Central memory CD8-positive, alpha-beta T cell (primary cell): ENCODE measurements around the gene DNMT3A.
A peak's percentile ranks its signal among the peaks of the same experiment; 100 is the strongest.

Experiments used
- ATAC-seq: fragments of 150-1000 bp; cut with Tn5 transposase; replicated peaks from 2 replicates; pipeline ENCODE4 v1.10.0; 2022; ENCODE audit warnings: mild to moderate bottlenecking, moderate FRiP score, moderate number of reproducible peaks; ENCODE audit not compliant: poor library complexity, severe bottlenecking; ENCODE audit errors: extremely low read depth
- DNase-seq, 2 donors: peaks; one replicate each; pipeline ENCODE4 v3.0.0; 2021; ENCODE audit warnings: low spot score in 2 of 2
- H3K27ac Mint-ChIP-seq: one replicate; pipeline ENCODE4 v1.8.0; 2022; ENCODE audit warnings: low read depth, mild to moderate bottlenecking, moderate library complexity, mixed read lengths
- H3K27me3 Mint-ChIP-seq: one replicate; pipeline ENCODE4 v1.8.0; 2022; ENCODE audit warnings: mixed read lengths
- H3K36me3 Mint-ChIP-seq: one replicate; pipeline ENCODE4 v1.8.0; 2022; ENCODE audit warnings: mild to moderate bottlenecking, moderate library complexity, mixed read lengths; ENCODE audit not compliant: insufficient read depth
- H3K4me1 Mint-ChIP-seq: one replicate; pipeline ENCODE4 v1.8.0; 2022; ENCODE audit warnings: mixed read lengths
- H3K4me3 Mint-ChIP-seq: one replicate; pipeline ENCODE4 v1.8.0; 2022; ENCODE audit warnings: mild to moderate bottlenecking, moderate library complexity, mixed read lengths
- H3K9me3 Mint-ChIP-seq: one replicate; pipeline ENCODE4 v1.8.0; 2022; ENCODE audit warnings: mixed read lengths

DNMT3A gene

DNA sequence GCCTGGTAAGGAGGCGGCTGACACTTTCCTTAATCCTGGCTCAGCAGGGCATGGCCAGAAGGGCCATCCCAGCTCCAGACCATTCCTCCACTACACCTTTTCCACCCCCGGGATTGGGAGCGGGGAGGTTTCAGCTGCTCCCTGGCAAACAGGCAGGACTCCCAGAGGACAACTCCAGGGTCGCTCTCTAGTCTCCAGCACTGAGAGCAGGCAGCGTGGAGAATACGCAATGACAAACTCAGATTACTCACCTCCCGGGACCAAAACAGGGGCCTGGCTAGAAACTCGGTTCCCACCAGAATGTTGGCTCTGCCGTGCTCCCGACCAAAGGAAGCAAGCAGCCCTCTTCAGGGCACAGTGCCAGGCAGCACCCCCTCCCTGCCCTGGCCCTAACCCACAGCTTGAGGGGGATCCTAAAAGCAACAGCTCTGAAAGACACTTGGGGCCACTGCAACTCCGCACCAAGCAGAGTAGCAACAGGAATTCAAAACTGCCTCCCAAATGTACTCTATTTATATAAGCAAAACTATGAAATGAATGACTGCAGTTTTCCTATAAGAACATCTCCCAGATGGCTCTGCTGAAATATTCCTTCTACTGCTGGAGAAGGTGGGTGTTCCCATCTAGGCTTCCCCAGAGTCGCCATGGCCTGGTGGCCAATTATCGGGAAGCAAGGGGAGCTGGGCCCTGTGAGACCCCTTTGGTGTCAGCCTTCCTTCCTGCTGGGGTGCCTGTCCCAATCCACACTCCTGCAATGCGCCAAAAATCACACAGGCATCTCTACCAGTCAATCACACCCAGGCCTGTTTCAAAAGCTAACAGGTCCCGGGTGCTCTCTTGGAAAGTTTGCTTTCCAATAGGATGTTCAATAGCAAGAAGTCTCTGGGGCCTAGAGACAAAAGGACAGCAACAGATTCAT, 112.2 kb downstream of the DNMT3A start:
- Mint-ChIP-seq H3K9me3 (no peaks in the 10 kb centered on the region), H3K4me3 (no peak overlapping the region), H3K27me3 (no peaks in the 10 kb centered on the region), H3K4me1 (no peaks in the 10 kb centered on the region), H3K36me3 (peaks cover 14% of the 10 kb centered on the region), H3K27ac (peak overlapping the region; percentile 50)
- ATAC-seq (no peak), DNase-seq (no peak)

- no peaks in the 10 kb centered on the region for H3K27me3 Mint-ChIP-seq
- peaks cover 8% of the 10 kb centered on the region for H3K36me3 Mint-ChIP-seq
- DNase-seq = no peak
Measured at GRCh38 chr2:25228848-25229278, 112.9 kb downstream of the DNMT3A start.

GRCh38 chr2:25227576-25227975, 114.1 kb downstream of the DNMT3A start:
- Mint-ChIP-seq H3K27ac (no peak overlapping the region), H3K36me3 (peaks cover 7% of the 10 kb centered on the region), H3K9me3 (no peaks in the 10 kb centered on the region), H3K4me3 (no peak overlapping the region), H3K4me1 (no peaks in the 10 kb centered on the region), H3K27me3 (no peaks in the 10 kb centered on the region)
- no peak for DNase-seq
- ATAC-seq = no peak

More at GRCh38 chr2:25228848-25229278, 112.9 kb downstream of the DNMT3A start:
- peak overlapping the region; percentile 50 for H3K27ac Mint-ChIP-seq
- no peaks in the 10 kb centered on the region for H3K4me1 Mint-ChIP-seq
- H3K4me3 Mint-ChIP-seq = no peak overlapping the region
- peak; percentile 28 for ATAC-seq
- H3K9me3 Mint-ChIP-seq = no peaks in the 10 kb centered on the region

GRCh38 chr2:25226827-25227226, 114.9 kb downstream of the DNMT3A start:
- no peak overlapping the region for H3K27ac Mint-ChIP-seq
- H3K27me3 Mint-ChIP-seq = no peaks in the 10 kb centered on the region
- DNase-seq (no peak), ATAC-seq (no peak)
- no peak overlapping the region for H3K4me3 Mint-ChIP-seq
- H3K4me1 Mint-ChIP-seq = no peaks in the 10 kb centered on the region
- no peaks in the 10 kb centered on the region for H3K9me3 Mint-ChIP-seq
- peaks cover 3% of the 10 kb centered on the region for H3K36me3 Mint-ChIP-seq

DNA sequence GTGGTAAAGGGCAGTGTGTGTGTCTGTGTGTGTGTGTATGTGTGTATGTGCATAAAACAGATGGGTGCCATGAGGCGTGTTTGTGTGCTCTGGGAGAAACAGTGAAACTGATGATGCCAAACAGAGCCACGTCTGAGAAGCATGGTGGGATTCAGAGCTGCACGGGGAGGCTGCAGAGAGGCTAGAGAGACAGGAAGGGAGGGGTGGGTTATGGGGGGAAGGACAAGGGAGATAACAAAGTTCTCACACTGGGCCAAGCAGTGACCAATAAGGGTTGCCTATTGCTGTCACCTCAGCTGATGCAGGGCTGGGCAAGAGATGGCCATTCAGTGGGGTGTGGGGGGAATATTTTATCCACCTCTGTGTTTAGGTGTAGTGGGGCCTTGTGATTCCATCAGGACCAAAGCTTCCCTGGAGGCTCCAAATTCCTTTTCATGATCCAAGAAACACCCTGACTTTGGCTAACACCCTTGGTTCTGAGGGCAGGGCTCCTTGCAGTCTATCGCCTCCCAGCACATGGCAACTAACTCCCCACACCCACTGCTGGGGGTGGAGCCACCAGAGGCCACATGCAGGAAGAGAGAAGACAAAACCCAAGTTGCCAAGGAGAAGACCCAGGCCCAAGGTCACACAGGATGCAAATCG, 119.1 kb downstream of the DNMT3A start:
- H3K9me3 Mint-ChIP-seq = no peaks in the 10 kb centered on the region
- H3K36me3 Mint-ChIP-seq = peaks cover 2% of the 10 kb centered on the region
- H3K4me3 Mint-ChIP-seq = no peak overlapping the region
- no peaks in the 10 kb centered on the region for H3K27me3 Mint-ChIP-seq
- H3K27ac Mint-ChIP-seq = no peak overlapping the region
- no peaks in the 10 kb centered on the region for H3K4me1 Mint-ChIP-seq
- ATAC-seq (no peak), DNase-seq (no peak)

- Mint-ChIP-seq H3K9me3 (no peaks in the 10 kb centered on the region), H3K27me3 (no peaks in the 10 kb centered on the region), H3K36me3 (peaks cover 3% of the 10 kb centered on the region), H3K4me3 (no peak overlapping the region), H3K4me1 (no peaks in the 10 kb centered on the region), H3K27ac (no peak overlapping the region)
- ATAC-seq = no peak
- DNase-seq = no peak
Measured at GRCh38 chr2:25221579-25221978, 120.1 kb downstream of the DNMT3A start.

- ATAC-seq (no peak), DNase-seq (no peak)
- no peaks in the 10 kb centered on the region for H3K9me3 Mint-ChIP-seq
- peaks cover 3% of the 10 kb centered on the region for H3K36me3 Mint-ChIP-seq
- no peak overlapping the region for H3K4me3 Mint-ChIP-seq
- H3K4me1 Mint-ChIP-seq = peaks cover 6% of the 10 kb centered on the region
- H3K27ac Mint-ChIP-seq = no peak overlapping the region
- H3K27me3 Mint-ChIP-seq = no peaks in the 10 kb centered on the region
Measured at GRCh38 chr2:25220313-25220712, 121.4 kb downstream of the DNMT3A start.

DNA sequence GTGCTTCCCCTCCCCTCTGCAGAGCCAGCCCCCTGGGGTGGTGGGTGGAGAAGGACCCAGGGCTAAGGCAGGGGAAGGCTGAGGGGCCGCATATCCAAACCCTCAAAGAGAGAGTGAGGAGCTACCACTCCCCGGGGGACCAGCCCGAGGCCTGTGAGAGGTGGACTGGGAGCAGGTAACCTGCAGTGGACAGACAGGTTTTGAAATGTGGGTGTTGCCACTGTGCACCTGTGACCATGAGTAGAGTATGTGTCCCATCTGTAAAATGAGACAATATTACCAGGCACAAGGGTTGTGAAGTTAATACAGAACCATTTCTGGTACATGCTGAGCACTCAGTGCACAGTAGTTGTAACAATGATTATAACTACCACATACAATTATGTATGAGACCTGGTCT, 122.1 kb downstream of the DNMT3A start:
- no peaks in the 10 kb centered on the region for H3K9me3 Mint-ChIP-seq
- H3K4me3 Mint-ChIP-seq = no peak overlapping the region
- DNase-seq = no peak
- H3K36me3 Mint-ChIP-seq = peaks cover 4% of the 10 kb centered on the region
- no peaks in the 10 kb centered on the region for H3K27me3 Mint-ChIP-seq
- no peak for ATAC-seq
- H3K27ac Mint-ChIP-seq = no peak overlapping the region
- peaks cover 6% of the 10 kb centered on the region for H3K4me1 Mint-ChIP-seq

GRCh38 chr2:25218100-25218499, 123.6 kb downstream of the DNMT3A start:
- Mint-ChIP-seq H3K4me1 (peaks cover 6% of the 10 kb centered on the region), H3K36me3 (peaks cover 5% of the 10 kb centered on the region), H3K4me3 (no peak overlapping the region), H3K27ac (no peak overlapping the region), H3K9me3 (no peaks in the 10 kb centered on the region), H3K27me3 (no peaks in the 10 kb centered on the region)
- DNase-seq (no peak), ATAC-seq (no peak)

DNA sequence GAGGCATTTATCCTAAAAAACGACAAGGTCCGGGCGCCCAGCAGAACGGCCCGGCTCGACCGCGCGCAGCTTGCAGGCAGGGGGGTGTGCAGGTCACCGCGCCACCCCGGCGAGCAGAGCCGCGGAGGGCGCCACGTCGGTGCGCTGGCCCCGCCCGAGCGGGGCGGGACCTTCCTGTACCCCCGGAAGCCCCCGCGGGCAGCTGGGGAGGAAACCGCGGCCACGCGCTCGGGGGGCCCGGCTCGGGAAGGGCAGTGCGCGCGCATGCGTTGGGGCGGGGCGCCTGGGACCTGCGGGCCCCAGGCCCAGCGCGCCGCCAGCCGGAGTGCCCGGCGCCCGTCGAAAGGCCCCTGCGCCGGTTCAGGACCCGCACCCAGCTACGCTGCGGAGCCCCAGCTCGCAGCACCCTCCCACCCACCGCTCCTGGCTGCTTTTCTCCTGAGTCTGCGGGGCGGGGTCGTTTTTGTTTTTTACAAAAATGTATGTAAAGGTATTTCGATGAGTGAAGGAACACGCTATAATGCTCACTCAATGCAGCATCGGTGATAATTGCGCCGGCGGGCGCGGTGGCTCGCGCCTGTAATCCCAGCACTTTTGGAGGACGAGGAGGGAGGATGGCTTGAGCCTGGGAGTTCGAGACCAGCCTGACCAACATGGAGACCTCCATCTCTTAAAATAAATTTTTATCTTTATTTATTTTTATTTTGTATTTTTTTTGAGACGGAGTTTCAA, 125.6 kb downstream of the DNMT3A start:
- ATAC-seq = peak; percentile 89
- DNase-seq = peak; percentile 77 to 79
- Mint-ChIP-seq H3K36me3 (peaks cover 5% of the 10 kb centered on the region), H3K4me3 (peak overlapping the region; percentile 62), H3K27me3 (no peaks in the 10 kb centered on the region), H3K9me3 (no peaks in the 10 kb centered on the region), H3K27ac (peak overlapping the region; percentile 61), H3K4me1 (peaks cover 6% of the 10 kb centered on the region)

GRCh38 chr2:25215232-25215631, 126.5 kb downstream of the DNMT3A start:
- ATAC-seq (no peak), DNase-seq (no peak)
- H3K9me3 Mint-ChIP-seq = no peaks in the 10 kb centered on the region
- peak overlapping the region; percentile 62 for H3K4me3 Mint-ChIP-seq
- H3K27me3 Mint-ChIP-seq = no peaks in the 10 kb centered on the region
- H3K27ac Mint-ChIP-seq = peak overlapping the region; percentile 61
- peaks cover 6% of the 10 kb centered on the region for H3K4me1 Mint-ChIP-seq
- peaks cover 5% of the 10 kb centered on the region for H3K36me3 Mint-ChIP-seq

- DNase-seq = no peak
- Mint-ChIP-seq H3K9me3 (no peaks in the 10 kb centered on the region), H3K36me3 (peaks cover 5% of the 10 kb centered on the region), H3K27ac (no peak overlapping the region), H3K4me1 (peaks cover 17% of the 10 kb centered on the region), H3K27me3 (no peaks in the 10 kb centered on the region), H3K4me3 (no peak overlapping the region)
- no peak for ATAC-seq
Measured at GRCh38 chr2:25213229-25213628, 128.5 kb downstream of the DNMT3A start.
